SU-DHL-6 (cell line): ENCODE results near the gene MAL.

ENCODE experiments used
- H2AFZ ChIP-seq: fragments of 200-600 bp; sonication (generic); 2 replicates; pipeline ENCODE4 v1.6.1; 2014; ENCODE audit warnings: low read depth, mild to moderate bottlenecking, moderate library complexity, mixed read lengths, antibody characterized with exemption, low read length; ENCODE audit not compliant: severe bottlenecking
- H3F3A ChIP-seq: fragments of 200-600 bp; shearing (Covaris generic); 2 replicates; pipeline ENCODE4 v1.6.0; 2016; ENCODE audit warnings: antibody characterized with exemption, mild to moderate bottlenecking; ENCODE audit not compliant: insufficient read depth
- H3K27ac ChIP-seq: fragments of 200-600 bp; sonication (generic); 2 replicates; pipeline ENCODE4 v1.5.1; 2016; ENCODE audit warnings: low read depth, mild to moderate bottlenecking, low read length, moderate library complexity, mixed read lengths
- H3K27me3 ChIP-seq: fragments of 200-600 bp; sonication (generic), shearing (Covaris generic); 2 replicates; pipeline ENCODE4 v1.6.0; 2014; ENCODE audit warnings: mild to moderate bottlenecking, low read length
- H3K36me3 ChIP-seq: fragments of 200-600 bp; sonication (generic); 2 replicates; pipeline ENCODE4 v1.6.1; 2014; ENCODE audit warnings: mild to moderate bottlenecking, low read length, mixed read lengths
- H3K4me2 ChIP-seq: fragments of 300-600, 200-600 bp; shearing (Covaris generic), sonication (generic); 2 replicates; pipeline ENCODE4 v1.6.0; 2014; ENCODE audit warnings: low read length, low read depth, mild to moderate bottlenecking; ENCODE audit not compliant: poor library complexity, severe bottlenecking
- H3K4me3 ChIP-seq: fragments of 200-600 bp; sonication (generic); 2 replicates; pipeline ENCODE4 v1.5.1; 2014; ENCODE audit warnings: antibody characterized with exemption, low read length, mild to moderate bottlenecking, mixed read lengths; ENCODE audit not compliant: insufficient read depth, poor library complexity, severe bottlenecking
- H3K79me2 ChIP-seq: fragments of 200-600 bp; sonication (generic); 2 replicates; pipeline ENCODE4 v1.6.1; 2014; ENCODE audit warnings: mild to moderate bottlenecking, low read length, moderate library complexity; ENCODE audit not compliant: insufficient read depth
- H3K9ac ChIP-seq: fragments of 200-600 bp; sonication (generic); 2 replicates; pipeline ENCODE4 v1.7.0; 2014; ENCODE audit warnings: mild to moderate bottlenecking, low read length
- H3K9me2 ChIP-seq: fragments of 200-600 bp; sonication (generic); replicated peaks from 2 replicates; pipeline ENCODE4 v1.6.1; 2014; ENCODE audit warnings: low read length; ENCODE audit not compliant: insufficient read depth
- H3K9me3 ChIP-seq: fragments of 200-600 bp; sonication (generic); 2 replicates; pipeline ENCODE4 v1.6.1; 2014; ENCODE audit warnings: low read length, mixed read lengths; ENCODE audit not compliant: insufficient read depth
- H4K20me1 ChIP-seq: fragments of 200-600 bp; sonication (generic); 2 replicates; pipeline ENCODE4 v1.6.1; 2014; ENCODE audit warnings: low read depth, mild to moderate bottlenecking, antibody characterized with exemption, low read length, moderate library complexity, mixed read lengths
- CTCF ChIP-seq: fragments of 200-600 bp; sonication (generic); IDR thresholded peaks from one replicate; pipeline ENCODE4 v1.5.1; 2017; ENCODE audit warnings: antibody characterized with exemption, mild to moderate bottlenecking, low read length, moderate library complexity; ENCODE audit not compliant: insufficient read depth, poor library complexity, severe bottlenecking
- EZH2phosphoT487 ChIP-seq: fragments of 200-600 bp; sonication (generic), shearing (Covaris generic); conservative IDR thresholded peaks from 2 replicates; pipeline ENCODE4 v1.6.1; 2018; ENCODE audit warnings: mild to moderate bottlenecking, antibody characterized with exemption, low read length, moderate library complexity, mixed read lengths

MAL gene

GRCh38 chr2:95001701-95002100 is 23.8 kb upstream of the MAL start:
- Histone ChIP-seq H3K36me3 (no peaks in the 10 kb centered on the region), H3K27me3 (no peaks in the 10 kb centered on the region), H3F3A (no peaks in the 10 kb centered on the region), H3K9ac (no peak overlapping the region), H2AFZ (no peak overlapping the region), H4K20me1 (no peaks in the 10 kb centered on the region), H3K27ac (no peak overlapping the region), H3K4me2 (no peak overlapping the region), H3K79me2 (no peaks in the 10 kb centered on the region), H3K4me3 (no peak overlapping the region), H3K9me2 (no peaks in the 10 kb centered on the region), H3K9me3 (no peaks in the 10 kb centered on the region)
- no peak for TF ChIP-seq EZH2phosphoT487
- TF ChIP-seq CTCF: no peak

GRCh38 chr2:95002498-95002897 is 23.0 kb upstream of the MAL start:
- Histone ChIP-seq H4K20me1 (no peaks in the 10 kb centered on the region), H3K9me2 (no peaks in the 10 kb centered on the region), H3F3A (no peaks in the 10 kb centered on the region), H2AFZ (no peak overlapping the region), H3K9me3 (no peaks in the 10 kb centered on the region), H3K36me3 (no peaks in the 10 kb centered on the region), H3K27me3 (no peaks in the 10 kb centered on the region), H3K9ac (no peak overlapping the region), H3K27ac (no peak overlapping the region), H3K79me2 (no peaks in the 10 kb centered on the region), H3K4me3 (no peak overlapping the region), H3K4me2 (no peak overlapping the region)
- no peak for TF ChIP-seq CTCF

GRCh38 chr2:95004287-95004686 is 21.2 kb upstream of the MAL start:
- no peak overlapping the region for H3K4me2 ChIP-seq
- H3K36me3 ChIP-seq: no peaks in the 10 kb centered on the region
- H3F3A ChIP-seq: no peaks in the 10 kb centered on the region
- no peaks in the 10 kb centered on the region for H3K27me3 ChIP-seq
- no peaks in the 10 kb centered on the region for H4K20me1 ChIP-seq
- H3K79me2 ChIP-seq: no peaks in the 10 kb centered on the region
- H3K4me3 ChIP-seq: no peak overlapping the region
- H3K9me3 ChIP-seq: no peaks in the 10 kb centered on the region
- no peak for TF ChIP-seq EZH2phosphoT487
- TF ChIP-seq CTCF: no peak
- H3K9ac ChIP-seq: no peak overlapping the region
- H2AFZ ChIP-seq: no peak overlapping the region
- no peaks in the 10 kb centered on the region for H3K9me2 ChIP-seq
- H3K27ac ChIP-seq: no peak overlapping the region

GRCh38 chr2:95004711-95005110 is 20.8 kb upstream of the MAL start:
- TF ChIP-seq CTCF (no peak), EZH2phosphoT487 (no peak)

More at GRCh38 chr2:95004711-95005110, 20.8 kb upstream of the MAL start:
- Histone ChIP-seq H3K9me2 (no peaks in the 10 kb centered on the region), H3K79me2 (no peaks in the 10 kb centered on the region), H4K20me1 (no peaks in the 10 kb centered on the region), H3K27me3 (no peaks in the 10 kb centered on the region), H3K36me3 (no peaks in the 10 kb centered on the region), H3K9ac (no peak overlapping the region), H3K27ac (no peak overlapping the region), H3K9me3 (no peaks in the 10 kb centered on the region), H3K4me3 (no peak overlapping the region), H3F3A (no peaks in the 10 kb centered on the region), H3K4me2 (no peak overlapping the region), H2AFZ (no peak overlapping the region)
